Fibroblast of lung (primary cell): ENCODE measurements around the gene ERCC1. TPM values are rescaled to one million over a fixed set of nuclear protein-coding genes. Genes with fewer than 3 reads are reported as not detected.

Source experiments
- DNase-seq, 2 donors: peaks; one replicate each; pipeline versions ENCODE4 v3.0.0 to v3.0.0-alpha.2; 2010; ENCODE audit warnings: low read depth in 2 of 2
- H2AFZ ChIP-seq: 2 replicates; pipeline ENCODE4 v1.5.1; 2012; ENCODE audit warnings: low read length, control low read depth, inconsistent platforms
- H3K27ac ChIP-seq: 2 replicates; pipeline ENCODE4 v1.5.1; 2011; ENCODE audit warnings: low read length, control low read depth; ENCODE audit not compliant: insufficient read depth
- H3K27me3 ChIP-seq: 2 replicates; pipeline ENCODE4 v1.5.1; 2011; ENCODE audit warnings: mild to moderate bottlenecking, low read length; ENCODE audit not compliant: control insufficient read depth, insufficient read depth
- H3K36me3 ChIP-seq: 2 replicates; pipeline ENCODE4 v1.5.1; 2011; ENCODE audit warnings: low read length; ENCODE audit not compliant: control insufficient read depth, insufficient read depth
- H3K4me1 ChIP-seq: 2 replicates; pipeline ENCODE4 v1.5.1; 2011; ENCODE audit warnings: low read length; ENCODE audit not compliant: control insufficient read depth, insufficient read depth; ENCODE audit errors: extremely low read depth
- H3K4me2 ChIP-seq: 2 replicates; pipeline ENCODE4 v1.5.1; 2011; ENCODE audit warnings: low read length, control low read depth; ENCODE audit not compliant: insufficient read depth; ENCODE audit errors: extremely low read depth
- H3K4me3 ChIP-seq, 4 experiments: fragments of 200-600 bp in 1 of 4; sonication (generic) in 1 of 4; replicated peaks in 1 of 4; 2 replicates each; pipeline ENCODE4 v1.5.1; 2011 to 2016; ENCODE audit warnings: low read length in 4 of 4, low read depth in 3 of 4, mild to moderate bottlenecking in 3 of 4, control low read depth in 2 of 4, inconsistent platforms in 1 of 4, mixed read lengths in 1 of 4; ENCODE audit not compliant: insufficient read depth in 1 of 4; ENCODE audit errors: control extremely low read depth in 1 of 4
- H3K79me2 ChIP-seq: 2 replicates; pipeline ENCODE4 v1.5.1; 2012; ENCODE audit warnings: mild to moderate bottlenecking, low read length, inconsistent platforms; ENCODE audit not compliant: control insufficient read depth, insufficient read depth
- H3K9ac ChIP-seq: 2 replicates; pipeline ENCODE4 v1.5.1; 2011; ENCODE audit warnings: mild to moderate bottlenecking, low read length, control low read depth; ENCODE audit not compliant: insufficient read depth
- H3K9me3 ChIP-seq: 2 replicates; pipeline ENCODE4 v1.5.1; 2012; ENCODE audit warnings: low read depth, low read length; ENCODE audit not compliant: control insufficient read depth, insufficient read depth
- H4K20me1 ChIP-seq: 2 replicates; pipeline ENCODE4 v1.5.1; 2011; ENCODE audit warnings: low read length; ENCODE audit not compliant: control insufficient read depth, insufficient read depth; ENCODE audit errors: extremely low read depth
- EZH2 ChIP-seq: IDR thresholded peaks from 2 replicates; pipeline ENCODE4 v1.5.1; 2012; ENCODE audit warnings: low read length, control low read depth, mild to moderate bottlenecking; ENCODE audit errors: missing control alignments
- polyA minus RNA-seq: library from RNA; depleted of rRNA, polyadenylated mRNA; stranded (reverse); fragments of >200 nt; gene quantifications from 2 replicates; pipeline ENCODE4 v1.2.3, GENCODE V29; 2011; ENCODE audit warnings: low replicate concordance
- polyA plus RNA-seq, 2 donors: library from polyadenylated mRNA; depleted of rRNA in 1 of 2; stranded (reverse) in 1 of 2; unstranded in 1 of 2; fragments of >200 nt; gene quantifications; 2 replicates each; pipeline ENCODE4 v1.2.1, GENCODE V29; 2011 to 2012; ENCODE audit warnings: missing spikeins in 1 of 2
- total RNA-seq: library from RNA; depleted of rRNA; stranded (reverse); fragments of >200 nt; gene quantifications from 2 replicates; pipeline ENCODE4 v1.2.1, GENCODE V29; 2014
- TF ChIP-seq, protein P1 (sequence below), 2 donors: IDR thresholded peaks in 1 of 2; conservative IDR thresholded peaks in 1 of 2; 1 replicate in 1 of 2; 2 replicates in 1 of 2; pipeline ENCODE4 v1.5.1; 2011 to 2012; ENCODE audit warnings: low read length in 2 of 2, control low read depth in 1 of 2, inconsistent platforms in 1 of 2, low read depth in 1 of 2, mild to moderate bottlenecking in 1 of 2

The ERCC1 gene
- total RNA-seq (81.1 and 81.4 TPM in 2 replicates), polyA plus RNA-seq (49.3 and 69.6 TPM in 2 replicates), polyA minus RNA-seq (181 and 256 TPM in 2 replicates)
- 104 and 125 TPM in 2 replicates for polyA plus RNA-seq (2012)

GRCh38 chr19:45423589-45424190, at the start of gene ERCC1:
Gene ERCC1, minus strand, starts transcription at chr19:45423917. Its CDS starts 543 bp downstream, at chr19:45423374.
- peaks cover 25% of the 10 kb centered on the region for H3K4me1 ChIP-seq
- H3K79me2 ChIP-seq = peaks cover 21% of the 10 kb centered on the region
- TF ChIP-seq, protein P1, sequence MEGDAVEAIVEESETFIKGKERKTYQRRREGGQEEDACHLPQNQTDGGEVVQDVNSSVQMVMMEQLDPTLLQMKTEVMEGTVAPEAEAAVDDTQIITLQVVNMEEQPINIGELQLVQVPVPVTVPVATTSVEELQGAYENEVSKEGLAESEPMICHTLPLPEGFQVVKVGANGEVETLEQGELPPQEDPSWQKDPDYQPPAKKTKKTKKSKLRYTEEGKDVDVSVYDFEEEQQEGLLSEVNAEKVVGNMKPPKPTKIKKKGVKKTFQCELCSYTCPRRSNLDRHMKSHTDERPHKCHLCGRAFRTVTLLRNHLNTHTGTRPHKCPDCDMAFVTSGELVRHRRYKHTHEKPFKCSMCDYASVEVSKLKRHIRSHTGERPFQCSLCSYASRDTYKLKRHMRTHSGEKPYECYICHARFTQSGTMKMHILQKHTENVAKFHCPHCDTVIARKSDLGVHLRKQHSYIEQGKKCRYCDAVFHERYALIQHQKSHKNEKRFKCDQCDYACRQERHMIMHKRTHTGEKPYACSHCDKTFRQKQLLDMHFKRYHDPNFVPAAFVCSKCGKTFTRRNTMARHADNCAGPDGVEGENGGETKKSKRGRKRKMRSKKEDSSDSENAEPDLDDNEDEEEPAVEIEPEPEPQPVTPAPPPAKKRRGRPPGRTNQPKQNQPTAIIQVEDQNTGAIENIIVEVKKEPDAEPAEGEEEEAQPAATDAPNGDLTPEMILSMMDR (conservative IDR thresholded peaks at IDR 0.05 in 1 of 2, IDR thresholded peaks at IDR 0.05 in 1 of 2; ENCODE audit: low read depth in 1 of 2, low read length in 2 of 2) = no peak
- TF ChIP-seq EZH2 = no peak
- peaks cover 8% of the 10 kb centered on the region for H3K36me3 ChIP-seq
- H3K9ac ChIP-seq = peak within 1 kb of the TSS; percentile 95
- H3K4me3 ChIP-seq = peak within 1 kb of the TSS; percentile 62 to 90 (median 77)
- H3K27me3 ChIP-seq = no peaks in the 10 kb centered on the region
- peak within 1 kb of the TSS; percentile 94 for H3K4me2 ChIP-seq
- no peaks in the 10 kb centered on the region for H4K20me1 ChIP-seq
- H2AFZ ChIP-seq = peak within 1 kb of the TSS; percentile 67
- DNase-seq = peak; percentile 94
- no peaks in the 10 kb centered on the region for H3K9me3 ChIP-seq
- H3K27ac ChIP-seq = peak within 1 kb of the TSS; percentile 98

DNA sequence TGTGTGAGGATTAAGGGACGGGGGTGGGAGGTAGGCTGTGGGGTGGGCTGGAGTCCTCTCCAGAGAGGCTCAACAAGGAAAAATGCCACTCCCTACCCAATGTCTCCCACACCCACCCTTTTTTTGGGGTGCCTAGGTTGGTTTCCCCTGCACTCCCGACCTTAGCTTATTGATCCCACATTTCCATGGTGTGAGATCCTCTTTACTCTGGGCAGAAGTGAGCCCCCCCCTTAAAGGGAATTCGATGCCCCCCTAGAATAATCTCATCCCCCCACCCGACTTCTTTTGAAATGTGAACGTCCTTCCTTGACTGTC, 49.6 kb upstream of the ERCC1 start:
- no peak overlapping the region for H3K4me3 ChIP-seq
- no peak overlapping the region for H3K27ac ChIP-seq
- no peaks in the 10 kb centered on the region for H3K36me3 ChIP-seq
- no peaks in the 10 kb centered on the region for H4K20me1 ChIP-seq
- no peak overlapping the region for H3K9ac ChIP-seq
- TF ChIP-seq, protein P1 (conservative IDR thresholded peaks at IDR 0.05 in 1 of 2, IDR thresholded peaks at IDR 0.05 in 1 of 2; ENCODE audit: low read depth in 1 of 2, low read length in 2 of 2) = no peak
- no peak for TF ChIP-seq EZH2
- peaks cover 10% of the 10 kb centered on the region for H3K4me1 ChIP-seq
- H3K79me2 ChIP-seq = peaks cover 58% of the 10 kb centered on the region
- no peak overlapping the region for H3K4me2 ChIP-seq
- no peaks in the 10 kb centered on the region for H3K27me3 ChIP-seq
- H2AFZ ChIP-seq = no peak overlapping the region
- no peak for DNase-seq
- H3K9me3 ChIP-seq = no peaks in the 10 kb centered on the region

GRCh38 chr19:45472563-45473366, 49.0 kb upstream of the ERCC1 start:
- H3K4me3 ChIP-seq = peak overlapping the region in 1 of 4 experiments; percentile 17
- H3K4me2 ChIP-seq = peak overlapping the region; percentile 68
- no peak overlapping the region for H3K9ac ChIP-seq

More at GRCh38 chr19:45472563-45473366, 49.0 kb upstream of the ERCC1 start:
- Histone ChIP-seq H2AFZ (no peak overlapping the region), H3K36me3 (no peaks in the 10 kb centered on the region), H4K20me1 (no peaks in the 10 kb centered on the region), H3K27ac (peak overlapping the region; percentile 14), H3K27me3 (no peaks in the 10 kb centered on the region), H3K4me1 (peaks cover 7% of the 10 kb centered on the region), H3K79me2 (peaks cover 61% of the 10 kb centered on the region), H3K9me3 (no peaks in the 10 kb centered on the region)
- TF ChIP-seq EZH2 = no peak
- TF ChIP-seq, protein P1 (conservative IDR thresholded peaks at IDR 0.05 in 1 of 2, IDR thresholded peaks at IDR 0.05 in 1 of 2; ENCODE audit: low read depth in 1 of 2, low read length in 2 of 2) = no peak
- DNase-seq = no peak
